ENCODE data around the gene UQCC3. TPM values are rescaled to one million over a fixed set of nuclear protein-coding genes. Genes with fewer than 3 reads are reported as not detected.

Gene UQCC3
- total and polyA plus RNA-seq, 2 of the 13 experiments (the other 11 are each of a cell fraction or from before 2014, with no cell fraction given) = 7.7 to 16.0 TPM

GRCh38 chr11:62665075-62665598, 6.3 kb upstream of the UQCC3 start, which contains the start of the genes C11orf98 and CSKMT (continued):
- TF ChIP-seq ZNF407 (CRISPR knock-in tag; IDR thresholded peaks at IDR 0.05; ENCODE audit: not compliant biosample characterization) (no peak), ZNF703 (CRISPR knock-in tag; IDR thresholded peaks at IDR 0.05; ENCODE audit: borderline replicate concordance) (0 out of 2 replicates have a peak, but pooled peaks have one; percentile 19), RNF219 (CRISPR knock-in tag; IDR thresholded peaks at IDR 0.05) (0 out of 2 replicates have a peak, but pooled peaks have one; percentile 17), KLF9 (CRISPR knock-in tag; IDR thresholded peaks at IDR 0.05; ENCODE audit: low read depth) (peak; percentile 80), HOXA5 (CRISPR knock-in tag; IDR thresholded peaks at IDR 0.05) (peak; percentile 83), ZNF558 (CRISPR knock-in tag; IDR thresholded peaks at IDR 0.05; ENCODE audit: borderline replicate concordance) (no peak), ZMYM3 (CRISPR knock-in tag; IDR thresholded peaks at IDR 0.05) (no peak), TFDP2 (CRISPR knock-in tag; IDR thresholded peaks at IDR 0.05) (peak; percentile 40; the same call in 1 of the 2 replicates), ZNF501 (CRISPR knock-in tag; IDR thresholded peaks at IDR 0.05) (peak; percentile 91), TBX2 (CRISPR knock-in tag; IDR thresholded peaks at IDR 0.05; ENCODE audit: borderline replicate concordance) (peak; percentile 52; the same call in 1 of the 2 replicates), EHMT2 (IDR thresholded peaks at IDR 0.05; ENCODE audit: borderline replicate concordance, low read depth, low read length) (no peak), REPIN1 (CRISPR knock-in tag; IDR thresholded peaks at IDR 0.05; ENCODE audit: borderline replicate concordance, low read depth) (no peak), MXD4 (CRISPR knock-in tag; IDR thresholded peaks at IDR 0.05) (no peak), ZFP90 (CRISPR knock-in tag; IDR thresholded peaks at IDR 0.05; ENCODE audit: borderline replicate concordance) (no peak), ZNF775 (CRISPR knock-in tag; IDR thresholded peaks at IDR 0.05; ENCODE audit: borderline replicate concordance) (no peak)
- TF ChIP-seq, protein P1, sequence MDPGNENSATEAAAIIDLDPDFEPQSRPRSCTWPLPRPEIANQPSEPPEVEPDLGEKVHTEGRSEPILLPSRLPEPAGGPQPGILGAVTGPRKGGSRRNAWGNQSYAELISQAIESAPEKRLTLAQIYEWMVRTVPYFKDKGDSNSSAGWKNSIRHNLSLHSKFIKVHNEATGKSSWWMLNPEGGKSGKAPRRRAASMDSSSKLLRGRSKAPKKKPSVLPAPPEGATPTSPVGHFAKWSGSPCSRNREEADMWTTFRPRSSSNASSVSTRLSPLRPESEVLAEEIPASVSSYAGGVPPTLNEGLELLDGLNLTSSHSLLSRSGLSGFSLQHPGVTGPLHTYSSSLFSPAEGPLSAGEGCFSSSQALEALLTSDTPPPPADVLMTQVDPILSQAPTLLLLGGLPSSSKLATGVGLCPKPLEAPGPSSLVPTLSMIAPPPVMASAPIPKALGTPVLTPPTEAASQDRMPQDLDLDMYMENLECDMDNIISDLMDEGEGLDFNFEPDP (CRISPR knock-in tag; conservative IDR thresholded peaks at IDR 0.05) = no peak
